Stimulated activated CD8-positive, alpha-beta memory T cell treated with anti-CD3 and anti-CD28 coated beads, Interleukin-7, amount 100 ng/mL, for 4 hours (primary cell): Measurements from ENCODE around the gene SCGB3A2.

Source experiments
- DNase-seq, 2 donors: peaks; one replicate each; pipeline ENCODE4 v3.0.0-alpha.2; 2020; ENCODE audit warnings: low read depth in 2 of 2

The SCGB3A2 gene

GRCh38 chr5:147904110-147904509 is 25.6 kb downstream of the SCGB3A2 start:
- no peak for DNase-seq

GRCh38 chr5:147906326-147907095 is 28.0 kb downstream of the SCGB3A2 start, which contains the start of gene C5orf46:
Gene C5orf46, minus strand, starts transcription at chr5:147906538. Its CDS starts 37 bp downstream, at chr5:147906501.
- no peak for DNase-seq

- no peak for DNase-seq
These were observed 32.9 kb downstream of the SCGB3A2 start for GRCh38 chr5:147911427-147911826.

- DNase-seq: no peak
These were observed 33.5 kb downstream of the SCGB3A2 start for GRCh38 chr5:147912011-147912410.

- DNase-seq: no peak
These were observed 35.3 kb downstream of the SCGB3A2 start for GRCh38 chr5:147913786-147914185.

- no peak for DNase-seq
These were observed 39.7 kb downstream of the SCGB3A2 start for GRCh38 chr5:147918101-147918685.

GRCh38 chr5:147918899-147919298 is 40.4 kb downstream of the SCGB3A2 start:
- no peak for DNase-seq

GRCh38 chr5:147920420-147921030 is 42.0 kb downstream of the SCGB3A2 start:
- DNase-seq: no peak

- DNase-seq: no peak
These were observed 42.6 kb downstream of the SCGB3A2 start for GRCh38 chr5:147921136-147921535.

GRCh38 chr5:147925020-147925419 is 46.5 kb downstream of the SCGB3A2 start:
- no peak for DNase-seq

- no peak for DNase-seq
These were observed 49.4 kb downstream of the SCGB3A2 start for GRCh38 chr5:147927901-147928300.

GRCh38 chr5:147930769-147931168 is 52.3 kb downstream of the SCGB3A2 start:
- DNase-seq: no peak
